Osteoblast (primary cell): ENCODE results near the gene HS6ST3. TPM values are rescaled to one million over a fixed set of nuclear protein-coding genes. Genes with fewer than 3 reads are reported as not detected.

Experiments used
- DNase-seq: peaks from one replicate; pipeline ENCODE4 v3.0.0; 2011; ENCODE audit warnings: low spot score, mixed read lengths; ENCODE audit not compliant: insufficient read length; ENCODE audit errors: missing footprints
- H2AFZ ChIP-seq: 2 replicates; pipeline ENCODE4 v1.6.0; 2011; ENCODE audit warnings: mild to moderate bottlenecking, low read length
- H3K27ac ChIP-seq: 2 replicates; pipeline ENCODE4 v1.5.1; 2011; ENCODE audit warnings: mild to moderate bottlenecking, low read depth, low read length, moderate library complexity
- H3K27me3 ChIP-seq: 2 replicates; pipeline ENCODE4 v1.6.0; 2012; ENCODE audit warnings: mild to moderate bottlenecking, control low read depth, inconsistent platforms, low read length, moderate library complexity; ENCODE audit not compliant: insufficient read depth
- H3K36me3 ChIP-seq: 2 replicates; pipeline ENCODE4 v1.5.1; 2011; ENCODE audit warnings: mild to moderate bottlenecking, low read length, control low read depth, moderate library complexity; ENCODE audit not compliant: insufficient read depth
- H3K4me1 ChIP-seq: 2 replicates; pipeline ENCODE4 v1.5.1; 2011; ENCODE audit warnings: mild to moderate bottlenecking, low read length, control low read depth, moderate library complexity; ENCODE audit not compliant: insufficient read depth
- H3K4me2 ChIP-seq: 2 replicates; pipeline ENCODE4 v1.6.0; 2011; ENCODE audit warnings: mild to moderate bottlenecking, low read length; ENCODE audit not compliant: insufficient read depth
- H3K4me3 ChIP-seq: fragments of 200-600 bp; sonication (generic); 3 replicates; pipeline ENCODE4 v1.5.1; 2012; ENCODE audit warnings: mild to moderate bottlenecking, low read length, inconsistent platforms; ENCODE audit not compliant: insufficient read depth
- H3K79me2 ChIP-seq: 2 replicates; pipeline ENCODE4 v1.6.0; 2012; ENCODE audit warnings: mild to moderate bottlenecking, low read length, control low read depth, inconsistent platforms; ENCODE audit not compliant: insufficient read depth
- H3K9me3 ChIP-seq: 2 replicates; pipeline ENCODE4 v1.5.1; 2011; ENCODE audit warnings: low read depth, low read length, control low read depth
- H4K20me1 ChIP-seq: 2 replicates; pipeline ENCODE4 v1.6.0; 2012; ENCODE audit warnings: mild to moderate bottlenecking, low read length, control low read depth; ENCODE audit not compliant: insufficient read depth
- CTCF ChIP-seq: IDR thresholded peaks from 2 replicates; pipeline ENCODE4 v1.5.1; 2011; ENCODE audit warnings: mild to moderate bottlenecking, low read depth, low read length, moderate library complexity; ENCODE audit errors: extremely low read depth
- total RNA-seq: library from RNA; depleted of rRNA; stranded (reverse); fragments of >200 nt; gene quantifications from 2 replicates; pipeline ENCODE4 v1.2.3, GENCODE V29; 2012

The HS6ST3 gene
- total RNA-seq, 1 donor, result not detected

DNA sequence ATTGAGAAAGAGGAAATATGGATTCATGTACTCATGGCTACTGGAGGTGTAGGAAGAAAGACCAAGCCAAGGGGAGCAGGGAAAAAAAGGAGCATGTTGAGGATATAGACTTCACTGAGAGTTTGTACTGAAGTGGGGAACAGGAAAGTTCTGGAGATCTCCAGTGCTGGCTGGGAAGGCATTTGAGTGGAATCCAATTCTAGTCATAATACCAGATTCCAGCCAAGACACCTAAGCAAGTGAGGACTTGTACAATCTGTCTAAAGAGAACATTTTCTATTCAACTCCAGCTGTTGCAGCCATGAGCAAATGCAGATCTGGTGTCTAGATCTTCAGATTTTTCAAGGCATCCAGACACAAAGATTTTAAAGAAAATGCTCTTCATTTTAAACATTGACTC lies 491.8 kb downstream of the HS6ST3 start:
- H3K79me2 ChIP-seq, result no peaks in the 10 kb centered on the region
- H3K27ac ChIP-seq, result no peak overlapping the region
- no peaks in the 10 kb centered on the region for H3K27me3 ChIP-seq
- H3K4me1 ChIP-seq, result no peaks in the 10 kb centered on the region
- H3K4me3 ChIP-seq, result no peak overlapping the region
- DNase-seq, result no peak
- no peaks in the 10 kb centered on the region for H3K9me3 ChIP-seq
- H2AFZ ChIP-seq, result no peak overlapping the region
- TF ChIP-seq CTCF, result no peak
- no peak overlapping the region for H3K4me2 ChIP-seq
- H4K20me1 ChIP-seq, result no peaks in the 10 kb centered on the region
- no peaks in the 10 kb centered on the region for H3K36me3 ChIP-seq

DNA sequence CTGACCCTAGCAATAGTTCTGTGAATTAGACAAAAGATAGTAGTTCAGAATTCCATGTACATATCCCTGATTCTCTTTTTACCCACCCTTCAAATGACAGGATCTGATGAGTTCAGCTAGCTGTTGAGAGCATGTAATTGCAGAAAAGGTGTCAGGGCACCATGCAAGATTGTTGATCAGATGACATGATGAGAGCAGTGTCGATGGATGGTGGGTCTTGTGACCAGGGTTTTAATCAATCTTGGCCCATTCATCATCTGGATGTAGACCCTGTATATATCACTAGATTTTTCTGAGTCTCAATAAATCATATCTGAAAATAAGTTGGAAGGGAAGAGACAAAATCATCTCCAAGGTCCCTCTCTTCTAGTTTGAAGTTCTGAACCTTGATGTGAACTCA lies 525.3 kb downstream of the HS6ST3 start:
- Histone ChIP-seq H2AFZ (no peak overlapping the region), H3K4me2 (no peak overlapping the region), H3K27ac (no peak overlapping the region), H3K4me3 (no peak overlapping the region), H3K4me1 (no peaks in the 10 kb centered on the region), H3K79me2 (no peaks in the 10 kb centered on the region), H3K9me3 (peaks cover 2% of the 10 kb centered on the region), H4K20me1 (no peaks in the 10 kb centered on the region), H3K27me3 (no peaks in the 10 kb centered on the region), H3K36me3 (no peaks in the 10 kb centered on the region)
- TF ChIP-seq CTCF, result no peak
- peak; percentile 43 for DNase-seq

DNA sequence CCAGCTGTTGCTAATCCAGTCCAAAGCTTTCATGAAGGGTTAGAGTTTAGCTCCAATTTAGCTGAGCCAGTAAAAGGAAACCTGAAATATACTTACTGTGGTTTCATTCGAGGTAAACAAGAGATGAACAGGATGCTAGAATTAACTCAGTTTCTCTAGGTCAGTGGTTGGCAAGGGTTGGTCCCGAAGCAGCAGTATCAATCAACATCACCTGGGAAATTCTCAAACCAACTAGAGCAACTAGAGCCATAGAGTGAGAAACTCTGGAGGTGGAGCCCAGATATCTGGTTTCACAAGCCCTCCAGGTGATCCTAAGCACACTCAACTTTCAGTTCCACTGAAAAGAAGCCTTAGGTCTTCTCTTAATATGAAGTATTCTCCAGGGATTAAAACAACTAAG lies 527.6 kb downstream of the HS6ST3 start:
- DNase-seq, result no peak
- Histone ChIP-seq H3K4me1 (no peaks in the 10 kb centered on the region), H3K36me3 (no peaks in the 10 kb centered on the region), H2AFZ (no peak overlapping the region), H3K27ac (no peak overlapping the region), H3K79me2 (no peaks in the 10 kb centered on the region), H3K27me3 (no peaks in the 10 kb centered on the region), H3K4me3 (no peak overlapping the region), H3K9me3 (peaks cover 2% of the 10 kb centered on the region), H4K20me1 (no peaks in the 10 kb centered on the region), H3K4me2 (no peak overlapping the region)
- TF ChIP-seq CTCF, result no peak

- Histone ChIP-seq H3K4me3 (no peak overlapping the region), H4K20me1 (no peaks in the 10 kb centered on the region)
Observed at GRCh38 chr13:96621634-96622183, 531.8 kb downstream of the HS6ST3 start.

More at GRCh38 chr13:96621634-96622183, 531.8 kb downstream of the HS6ST3 start:
- Histone ChIP-seq H3K9me3 (peaks cover 2% of the 10 kb centered on the region), H3K36me3 (no peaks in the 10 kb centered on the region), H3K27ac (no peak overlapping the region), H3K27me3 (no peaks in the 10 kb centered on the region), H3K79me2 (no peaks in the 10 kb centered on the region), H3K4me1 (no peaks in the 10 kb centered on the region), H2AFZ (no peak overlapping the region), H3K4me2 (no peak overlapping the region)
- no peak for TF ChIP-seq CTCF
- no peak for DNase-seq
